Muscle of leg (tissue), 11 donors: ENCODE results near the gene STK25. TPM values are rescaled to one million over a fixed set of nuclear protein-coding genes. Genes with fewer than 3 reads are reported as not detected.
A peak's percentile ranks its signal among the peaks of the same experiment; 100 is the strongest.
"Not testable (repeated sequence)": the region's sequence is repeated elsewhere in the genome, so short reads cannot be mapped to it uniquely, and the experiment has no call there.

ENCODE experiments used
- DNase-seq: peaks from one replicate; pipeline ENCODE4 v3.0.0; 2013
- H3K27ac ChIP-seq: one replicate; pipeline ENCODE4 v1.5.1; 2013; ENCODE audit warnings: mild to moderate bottlenecking, low read length, control low read depth
- H3K27me3 ChIP-seq: one replicate; pipeline ENCODE4 v1.6.1; 2013; ENCODE audit warnings: low read length; ENCODE audit not compliant: control insufficient read depth, insufficient read depth
- H3K36me3 ChIP-seq: one replicate; pipeline ENCODE4 v1.6.1; 2013; ENCODE audit warnings: low read length; ENCODE audit not compliant: control insufficient read depth, insufficient read depth
- H3K4me1 ChIP-seq: one replicate; pipeline ENCODE4 v1.6.1; 2013; ENCODE audit warnings: low read length; ENCODE audit not compliant: control insufficient read depth, insufficient read depth
- H3K4me3 ChIP-seq: one replicate; pipeline ENCODE4 v1.5.1; 2013; ENCODE audit warnings: low read length, control low read depth
- H3K9me3 ChIP-seq: replicated peaks from 2 replicates; pipeline ENCODE4 v1.6.1; 2013; ENCODE audit warnings: low read depth, low read length; ENCODE audit not compliant: control insufficient read depth
- WGBS: methylation state at CpG from one replicate; pipeline ENCODE4 v1.1.5; 2013; ENCODE audit warnings: missing lambda C conversion rate; ENCODE audit not compliant: insufficient coverage; 5-methylcytosine and 5-hydroxymethylcytosine counted together
- polyA plus RNA-seq, 8 donors: library from polyadenylated mRNA; unstranded; fragments of 120-200 nt; gene quantifications; one replicate each; pipeline versions ENCODE4 v1.2.1 to v1.2.3, GENCODE V29; 2013; ENCODE audit warnings: inconsistent platforms in 1 of 8, low replicate concordance in 1 of 8; ENCODE audit not compliant: insufficient read length in 8 of 8, insufficient read depth in 1 of 8
- total RNA-seq: library from RNA; stranded (reverse); fragments of 120-200 nt; gene quantifications from one replicate; pipeline ENCODE4 v1.2.4, GENCODE V29; 2013

STK25 gene
- total and polyA plus RNA-seq, 9 donors, result 207 to 364 (median 260) TPM

DNA sequence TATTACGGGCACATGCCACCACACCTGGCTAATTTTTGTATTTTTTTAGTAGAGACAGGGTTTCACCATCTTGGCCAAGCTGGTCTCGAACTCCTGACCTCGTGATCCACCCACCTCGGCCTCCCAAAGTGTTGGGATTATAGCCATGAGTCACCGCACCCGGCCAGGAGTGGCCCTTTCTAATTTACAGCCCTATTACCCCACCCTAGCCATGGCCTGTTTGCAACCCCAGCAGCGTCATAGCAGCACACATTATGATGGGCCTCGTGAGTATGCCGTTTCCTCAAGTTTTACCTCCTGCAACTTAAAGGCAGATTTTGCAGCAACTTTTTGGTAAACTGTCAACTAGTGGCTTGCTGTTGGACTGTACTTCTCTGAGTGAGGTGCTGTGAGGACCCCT is 54.5 kb downstream of the STK25 start:
- H3K27ac ChIP-seq, H3K4me1 ChIP-seq, H3K27me3 ChIP-seq, H3K4me3 ChIP-seq, DNase-seq, H3K9me3 ChIP-seq, H3K36me3 ChIP-seq: not testable (repeated sequence)
- WGBS, result 77% methylated on average over 6 of the region's 9 CpGs

DNA sequence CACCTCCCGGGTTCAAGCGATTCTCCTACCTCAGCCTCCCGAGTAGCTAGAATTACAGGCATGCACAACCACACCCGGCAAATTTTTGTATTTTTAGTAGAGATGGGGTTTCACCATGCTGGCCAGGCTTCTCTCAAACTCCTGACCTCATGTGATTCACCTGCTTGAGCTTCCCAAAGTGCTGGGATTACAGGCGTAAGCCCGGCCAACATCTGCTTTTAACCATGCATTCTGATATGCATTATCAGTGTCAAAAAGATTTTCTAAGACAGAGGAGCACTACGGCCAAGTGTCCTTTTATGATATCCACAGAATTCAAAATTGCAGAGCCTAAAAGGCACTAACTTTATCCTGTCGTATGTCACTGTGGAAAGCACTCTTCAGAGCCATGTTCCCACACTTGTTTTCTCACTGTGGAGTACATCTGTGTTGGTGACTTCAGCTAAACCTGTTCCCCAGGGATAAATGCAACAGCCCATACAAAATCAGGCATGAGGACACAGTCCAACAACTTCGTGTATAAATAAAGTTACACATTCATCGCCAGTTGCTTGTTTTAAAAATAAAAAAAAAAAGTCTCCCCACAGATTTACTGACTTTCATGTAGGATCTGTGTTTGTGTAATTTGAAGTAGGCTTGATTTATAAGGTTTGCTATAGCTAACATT is 56.4 kb downstream of the STK25 start:
- peak; percentile 53 for DNase-seq

DNA sequence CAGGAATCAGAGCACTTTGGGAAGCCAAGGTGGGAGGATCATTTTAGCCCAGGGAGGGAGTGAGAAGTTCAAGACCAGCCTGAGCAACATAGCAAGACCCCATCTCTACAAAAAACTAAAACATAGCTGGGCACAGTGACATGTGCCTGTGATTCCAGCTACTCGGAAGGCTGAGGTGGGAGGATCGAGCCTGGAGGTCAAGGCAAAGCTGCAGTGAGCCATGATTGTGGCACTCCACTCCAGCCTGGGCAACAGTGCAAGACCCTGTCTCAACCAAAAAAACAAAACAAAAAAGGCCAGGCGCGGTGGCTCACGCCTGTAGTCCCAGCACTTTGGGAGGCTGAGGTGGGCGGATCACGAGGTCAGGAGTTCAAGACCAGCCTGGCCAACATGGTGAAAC is 58.3 kb downstream of the STK25 start:
- 100% methylated on average over 1 of the region's 7 CpGs for WGBS
- not testable (repeated sequence) for H3K27ac ChIP-seq, H3K27me3 ChIP-seq

More for the DNA sequence above, 56.4 kb downstream of the STK25 start:
- Histone ChIP-seq H3K27me3 (no peaks in the 10 kb centered on the region), H3K36me3 (peaks cover 6% of the 10 kb centered on the region), H3K27ac (no peak overlapping the region), H3K4me1 (no peaks in the 10 kb centered on the region), H3K4me3 (no peak overlapping the region), H3K9me3 (no peaks in the 10 kb centered on the region)
- WGBS, result 51% methylated on average over 4 of the region's 10 CpGs

DNA sequence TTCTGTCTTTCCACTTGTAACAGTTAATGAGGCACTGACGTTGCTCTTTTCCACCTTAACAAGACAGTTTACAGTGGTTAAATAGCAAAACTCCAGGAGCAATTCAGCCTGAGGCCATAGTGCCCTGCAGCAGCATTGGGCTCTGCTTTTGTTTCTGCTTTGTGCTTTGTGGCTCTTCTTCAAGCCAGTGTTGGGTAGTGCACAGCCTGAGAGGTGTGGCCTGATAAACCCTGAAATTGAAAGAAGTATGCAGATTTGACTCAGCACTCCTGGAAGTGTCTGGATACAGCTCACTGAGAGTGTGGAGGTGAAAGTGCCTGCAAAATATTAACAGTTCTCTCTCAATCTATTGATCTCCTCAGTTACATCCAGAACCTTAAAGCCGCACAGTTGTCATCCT is 63.0 kb downstream of the STK25 start:
- H3K36me3 ChIP-seq, result peaks cover 38% of the 10 kb centered on the region
- WGBS, result 78% methylated on average over 2 of the region's 2 CpGs
- no peaks in the 10 kb centered on the region for H3K4me1 ChIP-seq
- H3K9me3 ChIP-seq, result no peaks in the 10 kb centered on the region
- H3K27ac ChIP-seq, result no peak overlapping the region
- no peaks in the 10 kb centered on the region for H3K27me3 ChIP-seq
- no peak overlapping the region for H3K4me3 ChIP-seq
- no peak for DNase-seq

More for the DNA sequence above, 58.3 kb downstream of the STK25 start:
- not testable (repeated sequence) for H3K4me1 ChIP-seq, H3K36me3 ChIP-seq, H3K4me3 ChIP-seq, H3K9me3 ChIP-seq, DNase-seq

DNA sequence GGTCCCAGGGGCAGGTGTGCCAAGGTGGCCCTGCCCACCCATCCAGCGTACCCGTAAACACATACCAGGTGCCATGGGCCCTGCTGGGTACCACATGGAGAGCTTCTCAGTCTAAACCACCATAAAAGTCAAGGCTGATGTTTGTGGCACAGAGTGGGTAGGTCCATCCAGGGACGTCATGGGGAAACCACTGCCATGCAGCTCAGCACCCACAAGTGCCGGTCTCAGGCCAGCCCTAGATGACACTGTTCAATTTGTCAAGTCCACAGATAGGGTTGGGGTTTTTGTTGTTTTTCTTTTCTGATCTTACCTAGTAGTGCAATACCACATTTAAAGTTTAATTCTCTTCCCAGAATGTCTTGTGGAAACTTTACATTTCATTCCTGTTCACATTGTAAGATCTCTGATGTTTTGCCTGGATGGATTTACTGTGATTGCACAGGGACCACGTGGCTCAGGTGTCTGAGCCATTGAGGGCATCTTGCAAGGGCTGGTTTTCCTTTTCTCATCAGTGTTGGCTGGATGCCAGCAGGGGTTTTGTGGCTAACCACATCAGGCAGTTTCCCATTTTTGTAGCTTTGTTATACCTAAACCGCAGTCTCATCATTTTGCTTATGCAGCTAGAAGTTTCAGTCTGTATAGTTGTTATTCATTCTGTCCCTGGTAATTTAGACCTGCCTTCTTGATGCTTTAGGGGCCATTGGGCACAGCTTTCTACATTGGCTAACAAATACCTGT is 64.7 kb downstream of the STK25 start:
- no peaks in the 10 kb centered on the region for H3K4me1 ChIP-seq
- H3K36me3 ChIP-seq, result peaks cover 42% of the 10 kb centered on the region
- no peak overlapping the region for H3K27ac ChIP-seq
- DNase-seq, result peak; percentile 21
- no peaks in the 10 kb centered on the region for H3K9me3 ChIP-seq
- WGBS, result 67% methylated on average over 3 of the region's 6 CpGs
- H3K27me3 ChIP-seq, result no peaks in the 10 kb centered on the region
- H3K4me3 ChIP-seq, result no peak overlapping the region

Other genes starting within 250 kb of the STK25 start
- gene HDLBP, start 192.9 kb downstream of the STK25 start, total RNA-seq, result 332 TPM
- 100 to 1,000 TPM; 331 to 470 (median 405) TPM for gene HDLBP, start 192.9 kb downstream of the STK25 start, polyA plus RNA-seq
- 248 TPM for gene SEPTIN2, start 192.7 kb downstream of the STK25 start, total RNA-seq
- 100 to 1,000 TPM; 258 to 446 (median 290) TPM for gene SEPTIN2, start 192.7 kb downstream of the STK25 start, polyA plus RNA-seq
- gene FARP2, start 152.3 kb downstream of the STK25 start, total RNA-seq, result 29.3 TPM
- 10 to 100 TPM; 27.2 to 46.1 (median 34.0) TPM for gene FARP2, start 152.3 kb downstream of the STK25 start, polyA plus RNA-seq
- 35.3 TPM for gene BOK, start 50.2 kb upstream of the STK25 start, total RNA-seq
- 10 to 100 TPM; 50.7 to 60.4 (median 57.5) TPM for gene BOK, start 50.2 kb upstream of the STK25 start, polyA plus RNA-seq
- 43.9 TPM for gene THAP4, start 128.6 kb upstream of the STK25 start, total RNA-seq
- 10 to 100 TPM; 36.3 to 51.7 (median 43.9) TPM for gene THAP4, start 128.6 kb upstream of the STK25 start, polyA plus RNA-seq
- gene ATG4B, start 129.1 kb upstream of the STK25 start, total RNA-seq, result 36.5 TPM
- gene ATG4B, start 129.1 kb upstream of the STK25 start, polyA plus RNA-seq, result 10 to 100 TPM; 44.0 to 74.3 (median 58.3) TPM
- 22.7 TPM for gene DTYMK, start 178.2 kb upstream of the STK25 start, total RNA-seq
- gene DTYMK, start 178.2 kb upstream of the STK25 start, polyA plus RNA-seq, result 10 to 100 TPM; 24.9 to 35.1 (median 28.6) TPM
- gene ING5, start 193.5 kb upstream of the STK25 start, total RNA-seq, result 24.9 TPM
- gene ING5, start 193.5 kb upstream of the STK25 start, polyA plus RNA-seq, result 10 to 100 TPM; 21.0 to 29.4 (median 24.2) TPM
- 9.1 TPM for gene D2HGDH, start 226.0 kb upstream of the STK25 start, total RNA-seq
- gene D2HGDH, start 226.0 kb upstream of the STK25 start, polyA plus RNA-seq, result 10 to 100 TPM; 12.3 to 30.0 (median 21.2) TPM